ENCODE data around the gene FAF1. TPM values are rescaled to one million over a fixed set of nuclear protein-coding genes. Genes with fewer than 3 reads are reported as not detected.

The FAF1 gene
- total and polyA plus RNA-seq, 9 donors = 23.1 to 76.0 (median 57.1) TPM

- WGBS, 3 donors = 6 to 7% (median 7%) methylated on average over 44 of the region's 44 CpGs
- Histone ChIP-seq H3K9me3 (no peaks in the 10 kb centered on the region), H3K36me3 (no peaks in the 10 kb centered on the region), H3K27me3 (peaks cover 22% of the 10 kb centered on the region), H3K4me3 (no peak overlapping the region), H3K27ac (no peak overlapping the region), H3K4me1 (ENCODE audit: insufficient read depth) (peaks cover 2% of the 10 kb centered on the region)
- intact Hi-C loops (cut with DNase I) = no loop called here
- DNase-seq = no peak
- TF ChIP-seq CTCF (IDR thresholded peaks at IDR 0.05) (no peak), POLR2A (IDR thresholded peaks at IDR 0.05) (no peak), EP300 (IDR thresholded peaks at IDR 0.05) (no peak)
Measured at GRCh38 chr1:50427086-50427817, 532.8 kb downstream of the FAF1 start.

GRCh38 chr1:50426702-50427085 lies 533.4 kb downstream of the FAF1 start:
- no peak overlapping the region for H3K27ac ChIP-seq
- TF ChIP-seq CTCF (IDR thresholded peaks at IDR 0.05) (no peak), EP300 (IDR thresholded peaks at IDR 0.05) (no peak), POLR2A (IDR thresholded peaks at IDR 0.05) (no peak)
- intact Hi-C loops (cut with DNase I) = no loop called here
- no peaks in the 10 kb centered on the region for H3K36me3 ChIP-seq
- no peaks in the 10 kb centered on the region for H3K9me3 ChIP-seq
- no peak for DNase-seq
- H3K4me1 ChIP-seq (ENCODE audit: insufficient read depth) = peaks cover 2% of the 10 kb centered on the region
- 3 to 6% (median 4%) methylated on average over 27 to 28 of the region's 28 CpGs for WGBS, 3 donors
- H3K27me3 ChIP-seq = peaks cover 22% of the 10 kb centered on the region
- no peak overlapping the region for H3K4me3 ChIP-seq

- 15 to 17% (median 16%) methylated on average over 11 to 20 of the region's 20 CpGs for WGBS, 3 donors
- H3K4me3 ChIP-seq = no peak overlapping the region
- H3K9me3 ChIP-seq = no peaks in the 10 kb centered on the region
- no peak for DNase-seq
- H3K36me3 ChIP-seq = no peaks in the 10 kb centered on the region
- no peak overlapping the region for H3K27ac ChIP-seq
- intact Hi-C loops (cut with DNase I) = no loop called here
- peaks cover 2% of the 10 kb centered on the region for H3K4me1 ChIP-seq (ENCODE audit: insufficient read depth)
- TF ChIP-seq POLR2A (IDR thresholded peaks at IDR 0.05) (no peak), EP300 (IDR thresholded peaks at IDR 0.05) (no peak), CTCF (IDR thresholded peaks at IDR 0.05) (no peak)
- H3K27me3 ChIP-seq = peaks cover 22% of the 10 kb centered on the region
Measured at GRCh38 chr1:50426108-50426700, 533.9 kb downstream of the FAF1 start.

- H3K4me3 ChIP-seq = no peak overlapping the region
- no peaks in the 10 kb centered on the region for H3K36me3 ChIP-seq
- peaks cover 26% of the 10 kb centered on the region for H3K27me3 ChIP-seq
- H3K4me1 ChIP-seq (ENCODE audit: insufficient read depth) = peaks cover 5% of the 10 kb centered on the region
- intact Hi-C loops (cut with DNase I) = no loop called here
- WGBS, 3 donors = 6 to 9% (median 7%) methylated on average over 34 of the region's 34 CpGs
- TF ChIP-seq EP300 (IDR thresholded peaks at IDR 0.05) (no peak), POLR2A (IDR thresholded peaks at IDR 0.05) (no peak), CTCF (IDR thresholded peaks at IDR 0.05) (no peak)
- no peak for DNase-seq
- no peaks in the 10 kb centered on the region for H3K9me3 ChIP-seq
- H3K27ac ChIP-seq = no peak overlapping the region
Measured at GRCh38 chr1:50425376-50426107, 534.5 kb downstream of the FAF1 start.

Measured in ovary (tissue), 9 donors.